Panc1 (cell line): ENCODE results near the gene AUH.

ENCODE experiments used
- CTCF ChIP-seq: fragments of 450-650 bp; IDR thresholded peaks from 2 replicates; pipeline ENCODE4 v1.5.1; 2017; ENCODE audit warnings: mild to moderate bottlenecking
- POLR2AphosphoS5 ChIP-seq: IDR thresholded peaks from 2 replicates; pipeline ENCODE4 v1.6.1; 2012; ENCODE audit warnings: mild to moderate bottlenecking, low read depth, low read length, moderate library complexity
- SIN3A ChIP-seq: IDR thresholded peaks from 2 replicates; pipeline ENCODE4 v1.6.1; 2012; ENCODE audit warnings: low read depth, mild to moderate bottlenecking, low read length, moderate library complexity, borderline replicate concordance; ENCODE audit not compliant: insufficient read depth
- TCF7L2 ChIP-seq: IDR thresholded peaks from 2 replicates; pipeline ENCODE4 v1.6.1; 2011; ENCODE audit warnings: mild to moderate bottlenecking, low read depth, low read length, inconsistent platforms

GRCh38 chr9:91285729-91286353 lies 75.9 kb downstream of the AUH start:
- TF ChIP-seq CTCF: no peak
- no peak for TF ChIP-seq POLR2AphosphoS5
- TF ChIP-seq TCF7L2: no peak
- no peak for TF ChIP-seq SIN3A
